ENCODE data around the gene TBC1D16.

DNA sequence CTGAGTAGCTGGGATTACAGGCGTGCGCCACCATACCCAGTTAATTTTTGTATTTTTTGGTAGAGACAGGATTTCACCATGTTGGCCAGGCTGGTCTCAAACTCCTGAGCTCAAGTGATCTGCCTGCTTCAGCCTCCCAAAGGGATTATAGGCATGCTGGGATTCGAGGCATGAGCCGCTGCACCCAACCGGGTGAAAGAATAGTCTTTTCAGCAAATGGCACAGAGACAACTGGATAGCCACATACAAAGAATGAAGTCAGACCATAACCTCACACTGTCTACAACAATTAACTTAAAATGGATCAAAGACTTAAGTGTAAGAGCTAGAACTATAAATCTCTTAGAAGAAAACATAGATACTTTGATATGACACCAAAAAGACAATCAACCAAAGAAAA is 67.6 kb downstream of the TBC1D16 start:
- TF ChIP-seq POLR2AphosphoS5 (IDR thresholded peaks at IDR 0.05; ENCODE audit: low read depth, low read length) (no peak), POLR2A (IDR thresholded peaks at IDR 0.05; ENCODE audit: low read depth, low read length) (no peak), TAF1 (IDR thresholded peaks at IDR 0.05; ENCODE audit: low read depth, low read length) (no peak), PAX5 (IDR thresholded peaks at IDR 0.05; ENCODE audit: insufficient read depth, low read length, severe bottlenecking) (no peak)

All from GM12891 (cell line).